Testis (tissue), 2 donors: ENCODE results near the gene GRIN2D.
"Not testable (repeated sequence)": the region's sequence is repeated elsewhere in the genome, so short reads cannot be mapped to it uniquely, and the experiment has no call there.

ENCODE experiments used
- CTCF ChIP-seq, 3 experiments: fragments of 450-650 bp in 2 of 3; fragments of 200-600 bp in 1 of 3; sonication (generic) in 1 of 3; IDR thresholded peaks; one replicate each; pipeline ENCODE4 v1.5.1; 2016 to 2019; ENCODE audit warnings: antibody characterized with exemption in 3 of 3, mild to moderate bottlenecking in 2 of 3, moderate library complexity in 1 of 3
- POLR2A ChIP-seq: fragments of 450-650 bp; IDR thresholded peaks from one replicate; pipeline ENCODE4 v1.6.1; 2017; ENCODE audit warnings: antibody characterized with exemption, mild to moderate bottlenecking, moderate library complexity

GRCh38 chr19:48392006-48392344, 1.5 kb upstream of the GRIN2D start:
- TF ChIP-seq CTCF (IDR thresholded peaks at IDR 0.05); POLR2A: not testable (repeated sequence)
